WTC11 (cell line): ENCODE results near the gene MNT. TPM values are rescaled to one million over a fixed set of nuclear protein-coding genes. Genes with fewer than 3 reads are reported as not detected.
A peak's percentile ranks its signal among the peaks of the same experiment; 100 is the strongest.

ENCODE experiments used
- ATAC-seq: fragments of 200-7000 bp; cut with Tn5 transposase; 2 replicates; pipeline ENCODE4 v1.10.0; 2021; ENCODE audit warnings: mild to moderate bottlenecking, moderate library complexity
- CTCF ChIA-PET: fragments of 300-600 bp; sonication (Branson Sonifier 250); formaldehyde crosslinking; loops from one replicate; lab custom pipeline; 2021; ENCODE audit warnings: antibody characterized with exemption; lab: Charles Lee
- POLR2A ChIA-PET: fragments of 350-600 bp; sonication (Branson Sonifier 250); formaldehyde crosslinking; loops from one replicate; lab custom pipeline; 2021; ENCODE audit warnings: antibody characterized with exemption; lab: Charles Lee
- DNase-seq: peaks from one replicate; pipeline ENCODE4 v3.0.0; 2021; ENCODE audit warnings: low spot score
- H3K27ac Mint-ChIP-seq: 2 replicates; pipeline ENCODE4 v1.8.0; 2021; ENCODE audit warnings: mixed read lengths
- H3K27me3 Mint-ChIP-seq: 2 replicates; pipeline ENCODE4 v1.8.0; 2021; ENCODE audit warnings: low read depth, mild to moderate bottlenecking, moderate library complexity, mixed read lengths
- H3K36me3 Mint-ChIP-seq: 2 replicates; pipeline ENCODE4 v1.8.0; 2021; ENCODE audit warnings: mixed read lengths
- H3K4me1 Mint-ChIP-seq: 2 replicates; pipeline ENCODE4 v1.8.0; 2022; ENCODE audit warnings: mixed read lengths
- H3K4me3 Mint-ChIP-seq: 2 replicates; pipeline ENCODE4 v1.8.0; 2021; ENCODE audit warnings: mild to moderate bottlenecking, moderate library complexity, mixed read lengths
- H3K9me3 Mint-ChIP-seq: 2 replicates; pipeline ENCODE4 v1.8.0; 2021; ENCODE audit warnings: mixed read lengths
- EMX1 ChIP-seq: fragments of 250-450 bp; sonication (Bioruptor Pico); IDR thresholded peaks from 2 replicates; pipeline ENCODE4 v1.8.0; 2021; ENCODE audit warnings: mild to moderate bottlenecking
- FOXK1 ChIP-seq: sonication (generic); formaldehyde crosslinking; IDR thresholded peaks from 2 replicates; pipeline ENCODE4 v1.8.0; 2022; ENCODE audit warnings: mild to moderate bottlenecking, moderate library complexity, missing genetic modification reagents
- FOXP1 ChIP-seq: sonication (generic); formaldehyde crosslinking; IDR thresholded peaks from 2 replicates; pipeline ENCODE4 v1.8.0; 2022; ENCODE audit warnings: missing genetic modification reagents, mild to moderate bottlenecking, moderate library complexity, borderline replicate concordance
- GTF2I ChIP-seq: fragments of 250-450 bp; sonication (Bioruptor Pico); conservative IDR thresholded peaks from 2 replicates; pipeline ENCODE4 v1.4.0; 2021; ENCODE audit warnings: mild to moderate bottlenecking
- HMGA2 ChIP-seq: fragments of 250-450 bp; sonication (Bioruptor Pico); IDR thresholded peaks from 2 replicates; pipeline ENCODE4 v1.4.0; 2021; ENCODE audit warnings: mild to moderate bottlenecking, moderate library complexity
- IRF2 ChIP-seq: sonication (generic); formaldehyde crosslinking; IDR thresholded peaks from 2 replicates; pipeline ENCODE4 v1.8.0; 2022; ENCODE audit warnings: low read depth, missing genetic modification reagents, borderline replicate concordance
- JAZF1 ChIP-seq: fragments of 250-450 bp; sonication (Bioruptor Pico); IDR thresholded peaks from 2 replicates; pipeline ENCODE4 v1.9.0; 2021; ENCODE audit warnings: moderate library complexity, mild to moderate bottlenecking, inconsistent platforms
- JUN ChIP-seq: sonication (generic); formaldehyde crosslinking; IDR thresholded peaks from 2 replicates; pipeline ENCODE4 v1.8.0; 2023; ENCODE audit warnings: mild to moderate bottlenecking, missing genetic modification reagents
- RELA ChIP-seq: sonication (generic); formaldehyde crosslinking; IDR thresholded peaks from 2 replicates; pipeline ENCODE4 v1.8.1; 2022; ENCODE audit warnings: missing genetic modification reagents, mild to moderate bottlenecking, borderline replicate concordance
- SMAD3 ChIP-seq: sonication (generic); formaldehyde crosslinking; IDR thresholded peaks from 2 replicates; pipeline ENCODE4 v1.8.0; 2022; ENCODE audit warnings: missing genetic modification reagents, mild to moderate bottlenecking, borderline replicate concordance
- ZNF121 ChIP-seq: sonication (generic); formaldehyde crosslinking; IDR thresholded peaks from 2 replicates; pipeline ENCODE4 v1.8.0; 2023; ENCODE audit warnings: missing genetic modification reagents
- ZNF317 ChIP-seq: sonication (generic); formaldehyde crosslinking; IDR thresholded peaks from 2 replicates; pipeline ENCODE4 v1.8.1; 2023; ENCODE audit warnings: low read depth, mild to moderate bottlenecking, moderate library complexity, missing genetic modification reagents, borderline replicate concordance
- ZNF396 ChIP-seq: fragments of 250-450 bp; sonication (Bioruptor Pico); IDR thresholded peaks from 2 replicates; pipeline ENCODE4 v1.8.0; 2021; ENCODE audit warnings: mild to moderate bottlenecking, moderate library complexity, borderline replicate concordance
- ZNF671 ChIP-seq: fragments of 250-450 bp; sonication (Bioruptor Pico); IDR thresholded peaks from 2 replicates; pipeline ENCODE4 v1.8.0; 2021; ENCODE audit warnings: mild to moderate bottlenecking
- total RNA-seq: library from RNA; stranded (reverse); gene quantifications from 3 replicates; pipeline ENCODE4 v1.2.3, GENCODE V29; 2021
- TF ChIP-seq, protein P1 (sequence below): sonication (generic); formaldehyde crosslinking; conservative IDR thresholded peaks from 2 replicates; pipeline ENCODE4 v1.8.1; 2023; ENCODE audit warnings: mild to moderate bottlenecking, low read depth, missing genetic modification reagents, moderate library complexity
- TF ChIP-seq, protein P2 (sequence below): sonication (generic); formaldehyde crosslinking; IDR thresholded peaks from 2 replicates; pipeline ENCODE4 v1.8.1; 2023; ENCODE audit warnings: mild to moderate bottlenecking, missing genetic modification reagents, moderate library complexity
- TF ChIP-seq, protein P3 (sequence below): sonication (generic); formaldehyde crosslinking; IDR thresholded peaks from 2 replicates; pipeline ENCODE4 v1.8.1; 2023; ENCODE audit warnings: mild to moderate bottlenecking, moderate library complexity, missing genetic modification reagents
- TF ChIP-seq, protein P4 (sequence below): sonication (generic); formaldehyde crosslinking; IDR thresholded peaks from 2 replicates; pipeline ENCODE4 v1.8.0; 2023; ENCODE audit warnings: missing genetic modification reagents
- TF ChIP-seq, protein P5 (sequence below): sonication (generic); formaldehyde crosslinking; IDR thresholded peaks from 2 replicates; pipeline ENCODE4 v1.8.0; 2022; ENCODE audit warnings: mild to moderate bottlenecking, missing genetic modification reagents

Gene MNT
- total RNA-seq, 1 experiment from 2014 or later, result 21.6 TPM

DNA sequence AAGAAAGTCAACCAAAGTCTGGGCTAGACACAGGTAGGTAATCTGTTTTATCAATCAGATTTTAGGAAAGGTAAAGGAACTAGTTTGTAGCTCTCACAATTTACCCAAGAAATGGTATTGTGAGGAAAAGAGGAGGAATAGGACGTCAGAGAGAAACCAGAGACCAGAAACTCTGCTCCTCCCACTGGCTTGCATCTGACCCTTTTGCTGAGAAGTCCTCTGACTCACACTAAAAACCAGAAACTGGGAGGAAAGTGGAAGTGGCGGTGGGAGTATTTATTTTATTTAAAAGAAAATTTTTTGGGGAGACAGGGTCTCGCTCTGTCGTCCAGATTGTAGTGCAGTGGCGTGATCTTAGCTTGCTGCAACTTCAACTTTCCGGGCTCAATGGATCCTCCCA is 38.0 kb upstream of the MNT start (continued):
- TF ChIP-seq HMGA2 (no peak), FOXP1 (CRISPR knock-in tag) (no peak), RELA (CRISPR knock-in tag) (no peak)
- TF ChIP-seq, protein P1, sequence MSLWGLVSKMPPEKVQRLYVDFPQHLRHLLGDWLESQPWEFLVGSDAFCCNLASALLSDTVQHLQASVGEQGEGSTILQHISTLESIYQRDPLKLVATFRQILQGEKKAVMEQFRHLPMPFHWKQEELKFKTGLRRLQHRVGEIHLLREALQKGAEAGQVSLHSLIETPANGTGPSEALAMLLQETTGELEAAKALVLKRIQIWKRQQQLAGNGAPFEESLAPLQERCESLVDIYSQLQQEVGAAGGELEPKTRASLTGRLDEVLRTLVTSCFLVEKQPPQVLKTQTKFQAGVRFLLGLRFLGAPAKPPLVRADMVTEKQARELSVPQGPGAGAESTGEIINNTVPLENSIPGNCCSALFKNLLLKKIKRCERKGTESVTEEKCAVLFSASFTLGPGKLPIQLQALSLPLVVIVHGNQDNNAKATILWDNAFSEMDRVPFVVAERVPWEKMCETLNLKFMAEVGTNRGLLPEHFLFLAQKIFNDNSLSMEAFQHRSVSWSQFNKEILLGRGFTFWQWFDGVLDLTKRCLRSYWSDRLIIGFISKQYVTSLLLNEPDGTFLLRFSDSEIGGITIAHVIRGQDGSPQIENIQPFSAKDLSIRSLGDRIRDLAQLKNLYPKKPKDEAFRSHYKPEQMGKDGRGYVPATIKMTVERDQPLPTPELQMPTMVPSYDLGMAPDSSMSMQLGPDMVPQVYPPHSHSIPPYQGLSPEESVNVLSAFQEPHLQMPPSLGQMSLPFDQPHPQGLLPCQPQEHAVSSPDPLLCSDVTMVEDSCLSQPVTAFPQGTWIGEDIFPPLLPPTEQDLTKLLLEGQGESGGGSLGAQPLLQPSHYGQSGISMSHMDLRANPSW (CRISPR knock-in tag), result no peak

DNA sequence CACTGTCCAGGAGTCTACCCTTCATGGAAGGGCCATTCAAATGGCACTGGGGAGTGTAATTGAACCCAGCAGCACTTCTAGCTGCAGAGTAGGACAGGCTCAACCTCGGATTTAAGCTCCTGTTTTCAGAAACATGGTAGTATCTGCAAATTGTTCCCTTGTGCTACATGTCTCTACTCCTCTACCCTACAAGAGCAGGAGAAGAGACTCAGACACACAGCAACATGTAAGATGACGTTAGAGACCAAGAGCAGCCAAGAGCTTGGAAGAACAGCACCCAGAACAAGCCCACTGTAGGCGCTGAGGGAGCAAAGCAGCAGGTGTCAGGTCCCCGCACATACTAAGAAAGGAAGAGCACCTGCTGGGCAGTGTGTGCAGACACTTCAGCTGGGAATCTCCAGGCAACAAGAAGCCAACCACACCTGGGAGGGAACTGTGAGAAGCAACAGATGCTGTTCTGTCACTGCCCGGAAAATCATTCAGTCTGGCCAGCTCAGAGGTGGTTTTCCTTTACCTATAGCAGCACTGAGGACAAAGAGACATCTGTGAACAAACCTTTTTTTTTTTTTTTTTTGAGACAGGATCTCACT is 35.6 kb upstream of the MNT start:
- ATAC-seq, result no peak
- POLR2A ChIA-PET, result interaction anchor here (0.7 to 1.1 kb wide), 3 partner anchors 35 to 164 kb away, joined by 3 to 6 read pairs (median 3); partner anchors contain the start of gene TSR1
- DNase-seq, result no peak
- H3K36me3 Mint-ChIP-seq, result peaks cover 54% of the 10 kb centered on the region
- no peak overlapping the region for H3K4me3 Mint-ChIP-seq
- CTCF ChIA-PET, result interaction anchor here (0.7 to 4.5 kb wide), 6 partner anchors 20 to 288 kb away, joined by 3 to 29 read pairs (median 4); no protein-coding TSS in a partner anchor
- H3K27ac Mint-ChIP-seq, result peak overlapping the region; percentile 82
- no peak for TF ChIP-seq SMAD3 (CRISPR knock-in tag)
- TF ChIP-seq, protein P2, sequence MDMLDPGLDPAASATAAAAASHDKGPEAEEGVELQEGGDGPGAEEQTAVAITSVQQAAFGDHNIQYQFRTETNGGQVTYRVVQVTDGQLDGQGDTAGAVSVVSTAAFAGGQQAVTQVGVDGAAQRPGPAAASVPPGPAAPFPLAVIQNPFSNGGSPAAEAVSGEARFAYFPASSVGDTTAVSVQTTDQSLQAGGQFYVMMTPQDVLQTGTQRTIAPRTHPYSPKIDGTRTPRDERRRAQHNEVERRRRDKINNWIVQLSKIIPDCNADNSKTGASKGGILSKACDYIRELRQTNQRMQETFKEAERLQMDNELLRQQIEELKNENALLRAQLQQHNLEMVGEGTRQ (CRISPR knock-in tag), result no peak
- TF ChIP-seq ZNF671 (CRISPR knock-in tag), result no peak
- no peak for TF ChIP-seq EMX1 (CRISPR knock-in tag)
- TF ChIP-seq, protein P3, sequence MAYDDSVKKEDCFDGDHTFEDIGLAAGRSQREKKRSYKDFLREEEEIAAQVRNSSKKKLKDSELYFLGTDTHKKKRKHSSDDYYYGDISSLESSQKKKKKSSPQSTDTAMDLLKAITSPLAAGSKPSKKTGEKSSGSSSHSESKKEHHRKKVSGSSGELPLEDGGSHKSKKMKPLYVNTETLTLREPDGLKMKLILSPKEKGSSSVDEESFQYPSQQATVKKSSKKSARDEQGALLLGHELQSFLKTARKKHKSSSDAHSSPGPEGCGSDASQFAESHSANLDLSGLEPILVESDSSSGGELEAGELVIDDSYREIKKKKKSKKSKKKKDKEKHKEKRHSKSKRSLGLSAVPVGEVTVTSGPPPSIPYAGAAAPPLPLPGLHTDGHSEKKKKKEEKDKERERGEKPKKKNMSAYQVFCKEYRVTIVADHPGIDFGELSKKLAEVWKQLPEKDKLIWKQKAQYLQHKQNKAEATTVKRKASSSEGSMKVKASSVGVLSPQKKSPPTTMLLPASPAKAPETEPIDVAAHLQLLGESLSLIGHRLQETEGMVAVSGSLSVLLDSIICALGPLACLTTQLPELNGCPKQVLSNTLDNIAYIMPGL (CRISPR knock-in tag), result no peak
- TF ChIP-seq JAZF1 (CRISPR knock-in tag), result no peak
- no peak for TF ChIP-seq ZNF317
- no peak for TF ChIP-seq IRF2 (CRISPR knock-in tag)
- TF ChIP-seq FOXK1 (CRISPR knock-in tag), result no peak
- TF ChIP-seq JUN, result no peak
- TF ChIP-seq, protein P4, sequence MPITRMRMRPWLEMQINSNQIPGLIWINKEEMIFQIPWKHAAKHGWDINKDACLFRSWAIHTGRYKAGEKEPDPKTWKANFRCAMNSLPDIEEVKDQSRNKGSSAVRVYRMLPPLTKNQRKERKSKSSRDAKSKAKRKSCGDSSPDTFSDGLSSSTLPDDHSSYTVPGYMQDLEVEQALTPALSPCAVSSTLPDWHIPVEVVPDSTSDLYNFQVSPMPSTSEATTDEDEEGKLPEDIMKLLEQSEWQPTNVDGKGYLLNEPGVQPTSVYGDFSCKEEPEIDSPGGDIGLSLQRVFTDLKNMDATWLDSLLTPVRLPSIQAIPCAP (CRISPR knock-in tag), result no peak
- TF ChIP-seq GTF2I, result no peak
- TF ChIP-seq, protein P5, sequence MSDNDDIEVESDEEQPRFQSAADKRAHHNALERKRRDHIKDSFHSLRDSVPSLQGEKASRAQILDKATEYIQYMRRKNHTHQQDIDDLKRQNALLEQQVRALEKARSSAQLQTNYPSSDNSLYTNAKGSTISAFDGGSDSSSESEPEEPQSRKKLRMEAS (CRISPR knock-in tag), result no peak
- TF ChIP-seq ZNF121 (CRISPR knock-in tag), result no peak
- TF ChIP-seq ZNF396 (CRISPR knock-in tag), result no peak
- H3K27me3 Mint-ChIP-seq, result no peaks in the 10 kb centered on the region
- H3K9me3 Mint-ChIP-seq, result peaks cover 6% of the 10 kb centered on the region
- H3K4me1 Mint-ChIP-seq, result peaks cover 33% of the 10 kb centered on the region
